HEK293T (cell line): ENCODE results near the gene SH3RF3.
"Not testable (repeated sequence)": the region's sequence is repeated elsewhere in the genome, so short reads cannot be mapped to it uniquely, and the experiment has no call there.

Experiments used
- CTCF ChIA-PET: fragments of 350-600 bp; formaldehyde crosslinking; extraction: SDS; loops from one replicate; lab custom pipeline; 2021; ENCODE audit warnings: antibody characterized with exemption, inconsistent platforms; lab: Yijun Ruan, JAX
- POLR2A ChIA-PET: fragments of 350-600 bp; formaldehyde crosslinking; extraction: SDS; loops from one replicate; lab custom pipeline; 2020; ENCODE audit warnings: antibody characterized with exemption, inconsistent platforms; lab: Yijun Ruan, JAX
- DNase-seq: peaks from one replicate; pipeline ENCODE4 v3.0.0; 2012; ENCODE audit warnings: mixed read lengths; ENCODE audit errors: extremely low spot score
- ARNT ChIP-seq: fragments of 450-650 bp; IDR thresholded peaks from 2 replicates; pipeline ENCODE4 v1.6.1; 2017; ENCODE audit warnings: mild to moderate bottlenecking
- BHLHE40 ChIP-seq: fragments of 450-650 bp; IDR thresholded peaks from 2 replicates; pipeline ENCODE4 v1.6.1; 2016; ENCODE audit warnings: mild to moderate bottlenecking, moderate library complexity, borderline replicate concordance
- CTBP1 ChIP-seq: fragments of 450-650 bp; IDR thresholded peaks from 2 replicates; pipeline ENCODE4 v1.6.1; 2016; ENCODE audit warnings: borderline replicate concordance
- ELF4 ChIP-seq: fragments of 450-650 bp; IDR thresholded peaks from 2 replicates; pipeline ENCODE4 v1.6.1; 2017; ENCODE audit warnings: antibody characterized with exemption
- FOXA1 ChIP-seq: fragments of 450-650 bp; IDR thresholded peaks from 2 replicates; pipeline ENCODE4 v1.6.1; 2016; ENCODE audit warnings: mild to moderate bottlenecking
- FOXK2 ChIP-seq: fragments of 450-650 bp; IDR thresholded peaks from 2 replicates; pipeline ENCODE4 v1.6.1; 2016; ENCODE audit warnings: mild to moderate bottlenecking
- FOXM1 ChIP-seq: fragments of 450-650 bp; IDR thresholded peaks from 2 replicates; pipeline ENCODE4 v1.6.1; 2017; ENCODE audit warnings: mild to moderate bottlenecking, borderline replicate concordance
- HDGF ChIP-seq: fragments of 450-650 bp; IDR thresholded peaks from 2 replicates; pipeline ENCODE4 v1.6.1; 2017; ENCODE audit warnings: antibody characterized with exemption, borderline replicate concordance
- L3MBTL2 ChIP-seq: fragments of 450-650 bp; conservative IDR thresholded peaks from 2 replicates; pipeline ENCODE4 v1.6.1; 2016; ENCODE audit warnings: mild to moderate bottlenecking
- LEF1 ChIP-seq: fragments of 450-650 bp; IDR thresholded peaks from 2 replicates; pipeline ENCODE4 v1.6.1; 2017; ENCODE audit warnings: mild to moderate bottlenecking, borderline replicate concordance
- NFRKB ChIP-seq: fragments of 450-650 bp; IDR thresholded peaks from 2 replicates; pipeline ENCODE4 v1.6.1; 2016; ENCODE audit warnings: mild to moderate bottlenecking, moderate library complexity
- SP1 ChIP-seq: fragments of 450-650 bp; IDR thresholded peaks from 2 replicates; pipeline ENCODE4 v1.6.1; 2017
- SUZ12 ChIP-seq: fragments of 450-650 bp; IDR thresholded peaks from 2 replicates; pipeline ENCODE4 v1.6.1; 2016; ENCODE audit warnings: mild to moderate bottlenecking
- TARDBP ChIP-seq: fragments of 450-650 bp; IDR thresholded peaks from 2 replicates; pipeline ENCODE4 v1.6.1; 2016
- ZNF384 ChIP-seq: fragments of 450-650 bp; IDR thresholded peaks from 2 replicates; pipeline ENCODE4 v1.6.1; 2016
- TF ChIP-seq, protein P1 (sequence below): fragments of 450-650 bp; IDR thresholded peaks from 2 replicates; pipeline ENCODE4 v1.6.1; 2016

SH3RF3 gene

DNA sequence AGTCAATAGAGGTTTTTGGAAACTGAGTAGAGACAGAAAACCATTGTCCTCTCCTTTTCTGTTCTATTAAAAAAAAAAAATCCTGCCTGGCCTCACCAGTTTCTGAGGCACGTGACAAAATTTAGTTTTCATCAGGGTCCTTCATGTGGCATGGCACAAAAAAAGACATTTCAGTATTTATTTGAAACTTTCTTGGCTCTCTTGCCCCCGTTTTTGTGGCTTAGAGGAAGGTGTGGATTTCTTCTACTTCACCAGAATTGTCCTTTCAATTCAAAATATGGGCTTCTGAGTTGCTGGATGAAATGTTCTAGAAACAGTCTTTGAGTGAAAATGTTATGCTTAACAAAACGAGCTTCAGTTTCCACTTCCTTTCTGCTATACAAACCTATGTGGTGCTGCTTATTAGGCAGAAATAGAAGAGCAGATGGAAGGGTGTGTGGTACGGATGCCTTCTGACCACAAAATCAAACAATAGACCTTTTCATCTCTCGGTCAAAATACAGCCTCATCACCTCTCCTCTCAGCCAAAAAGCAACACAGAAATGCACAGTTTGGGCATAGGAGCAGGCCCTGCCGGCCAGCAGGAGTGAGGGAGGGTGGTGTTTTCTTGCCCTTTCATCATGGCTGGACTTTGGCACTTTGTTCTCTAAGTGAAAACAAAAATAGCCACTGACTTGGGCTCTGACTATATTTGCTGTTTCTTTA lies 89.2 kb downstream of the SH3RF3 start:
- POLR2A ChIA-PET: no interaction called here
- CTCF ChIA-PET: no interaction called here

DNA sequence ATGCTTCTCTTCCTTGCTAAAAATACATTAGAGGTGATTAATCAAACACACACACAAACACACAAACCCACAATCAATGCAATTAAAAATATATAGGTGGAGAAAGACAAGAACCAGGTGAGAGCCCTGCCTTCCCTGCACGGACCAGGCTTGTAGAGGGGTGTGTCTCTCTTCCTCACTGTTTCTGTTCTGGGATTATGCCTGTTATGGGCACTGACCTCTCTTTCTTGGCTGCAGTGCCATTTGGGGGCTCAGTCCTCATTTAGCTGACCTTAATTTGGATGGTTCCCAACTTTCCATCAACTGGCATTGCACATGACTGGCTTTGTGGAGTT lies 89.8 kb downstream of the SH3RF3 start:
- ChIA-PET POLR2A (no interaction called here), CTCF (no interaction called here)
- TF ChIP-seq ARNT (no peak), FOXK2 (no peak), FOXA1 (no peak), NFRKB (no peak), ELF4 (no peak), HDGF (no peak), CTBP1 (no peak), ZNF384 (no peak), TARDBP (no peak)
- DNase-seq: no peak

More for the DNA sequence above, 89.2 kb downstream of the SH3RF3 start:
- no peak for DNase-seq
- TF ChIP-seq, protein P1, sequence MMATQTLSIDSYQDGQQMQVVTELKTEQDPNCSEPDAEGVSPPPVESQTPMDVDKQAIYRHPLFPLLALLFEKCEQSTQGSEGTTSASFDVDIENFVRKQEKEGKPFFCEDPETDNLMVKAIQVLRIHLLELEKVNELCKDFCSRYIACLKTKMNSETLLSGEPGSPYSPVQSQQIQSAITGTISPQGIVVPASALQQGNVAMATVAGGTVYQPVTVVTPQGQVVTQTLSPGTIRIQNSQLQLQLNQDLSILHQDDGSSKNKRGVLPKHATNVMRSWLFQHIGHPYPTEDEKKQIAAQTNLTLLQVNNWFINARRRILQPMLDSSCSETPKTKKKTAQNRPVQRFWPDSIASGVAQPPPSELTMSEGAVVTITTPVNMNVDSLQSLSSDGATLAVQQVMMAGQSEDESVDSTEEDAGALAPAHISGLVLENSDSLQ: no peak
- no peak for TF ChIP-seq FOXM1
- no peak for TF ChIP-seq FOXK2
- TF ChIP-seq BHLHE40: no peak
- no peak for TF ChIP-seq CTBP1
- no peak for TF ChIP-seq ARNT
- TF ChIP-seq FOXA1: no peak

DNA sequence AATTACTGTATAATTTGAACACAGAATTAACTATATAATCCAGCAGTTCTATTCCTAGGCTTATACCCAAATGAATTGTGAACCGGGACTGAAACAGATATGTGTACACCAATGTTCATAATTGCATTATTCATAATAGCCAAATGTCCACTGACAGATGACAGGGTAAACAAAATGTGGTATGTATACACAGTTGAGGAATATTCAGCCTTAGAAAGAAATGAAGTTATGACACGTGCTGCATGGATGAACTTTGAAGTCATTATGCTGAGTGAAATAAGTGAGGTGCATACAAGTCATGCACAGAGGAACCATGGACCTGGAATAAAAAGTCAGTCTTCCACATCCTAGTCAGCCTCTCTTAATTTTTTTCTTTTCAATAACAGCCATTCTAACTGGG lies 91.9 kb downstream of the SH3RF3 start:
- ChIA-PET CTCF (no interaction called here), POLR2A (no interaction called here)
- no peak for DNase-seq
- TF ChIP-seq ZNF384: no peak

DNA sequence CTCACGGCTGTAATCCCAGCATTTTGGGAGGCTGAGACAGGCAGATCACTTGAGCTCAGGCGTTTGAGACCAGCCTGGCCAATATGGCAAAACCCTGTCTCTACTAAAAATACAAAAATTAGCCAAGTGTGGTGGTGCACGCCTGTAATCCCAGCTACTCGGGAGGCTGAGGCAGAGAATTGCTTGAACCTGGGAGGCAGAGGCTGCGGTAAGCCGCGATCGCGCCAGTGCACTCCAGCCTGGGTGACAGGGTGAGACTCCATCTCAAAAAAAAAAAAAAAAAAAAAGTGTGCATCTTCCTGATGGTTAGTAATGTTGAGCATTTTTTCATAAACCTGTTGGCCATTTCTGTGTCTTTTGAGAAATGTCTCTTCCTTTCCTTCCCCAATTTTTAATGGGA lies 92.3 kb downstream of the SH3RF3 start:
- CTCF ChIA-PET, POLR2A ChIA-PET, DNase-seq: not testable (repeated sequence)

DNA sequence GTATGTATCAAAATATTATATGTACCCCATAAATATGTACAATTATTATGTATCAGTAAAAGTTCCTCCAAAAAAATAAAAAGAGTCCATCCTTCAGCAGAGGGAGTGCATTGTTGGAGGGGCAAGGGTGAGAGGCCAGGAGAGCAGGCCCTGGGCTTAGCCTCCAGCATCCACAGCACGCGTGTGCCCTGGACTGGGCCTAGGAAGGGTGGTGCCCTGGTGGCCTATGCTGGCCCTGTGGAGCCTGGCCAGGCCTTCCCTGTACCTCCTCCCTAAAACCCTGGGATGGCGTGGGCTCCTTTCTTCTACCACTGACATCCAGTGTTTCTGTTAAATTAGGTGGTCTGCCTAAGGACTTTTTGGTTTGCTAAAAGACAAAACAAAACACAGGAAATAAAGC lies 93.4 kb downstream of the SH3RF3 start:
- CTCF ChIA-PET: no interaction called here
- TF ChIP-seq FOXM1: no peak
- TF ChIP-seq SUZ12: no peak
- TF ChIP-seq LEF1: no peak
- TF ChIP-seq FOXA1: no peak
- no peak for TF ChIP-seq L3MBTL2
- TF ChIP-seq NFRKB: no peak
- no peak for TF ChIP-seq TARDBP
- TF ChIP-seq BHLHE40: no peak
- TF ChIP-seq ARNT: no peak
- no peak for TF ChIP-seq CTBP1
- DNase-seq: no peak
- POLR2A ChIA-PET: no interaction called here

DNA sequence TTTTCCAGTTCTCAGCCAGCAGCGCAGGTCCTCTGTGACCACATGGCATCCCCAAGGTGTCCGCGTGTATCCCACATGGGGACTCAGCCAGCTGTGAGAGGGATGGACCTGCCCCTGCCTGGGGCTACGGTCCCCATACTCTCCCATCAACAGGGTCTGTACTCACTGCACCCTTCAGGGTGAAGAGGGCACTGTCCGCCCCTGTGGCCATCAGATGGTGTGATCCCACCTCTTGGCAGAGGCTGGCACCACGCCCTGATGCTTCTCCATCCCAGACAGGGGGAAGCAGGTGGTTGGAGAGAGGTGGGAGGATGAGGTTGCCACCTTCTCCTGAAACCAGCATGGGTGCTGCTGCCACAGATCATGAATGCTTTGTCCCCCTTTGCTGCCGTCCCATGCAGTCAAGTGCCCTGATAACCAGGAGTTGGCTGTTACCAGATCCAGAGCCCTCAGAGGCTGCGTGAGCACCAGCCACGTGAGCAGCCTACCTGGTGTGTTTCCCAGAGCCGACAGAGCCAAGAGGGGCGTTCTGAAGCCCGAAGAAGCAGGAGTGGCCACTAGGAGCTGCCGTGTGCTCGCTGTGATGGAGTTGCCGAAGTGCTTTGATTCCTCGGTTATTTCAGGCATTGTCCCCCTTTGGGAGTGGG lies 93.9 kb downstream of the SH3RF3 start:
- CTCF ChIA-PET: no interaction called here
- TF ChIP-seq CTBP1 (no peak), FOXM1 (no peak), SP1 (no peak), ELF4 (no peak)
- TF ChIP-seq, protein P1: no peak
- POLR2A ChIA-PET: no interaction called here

DNA sequence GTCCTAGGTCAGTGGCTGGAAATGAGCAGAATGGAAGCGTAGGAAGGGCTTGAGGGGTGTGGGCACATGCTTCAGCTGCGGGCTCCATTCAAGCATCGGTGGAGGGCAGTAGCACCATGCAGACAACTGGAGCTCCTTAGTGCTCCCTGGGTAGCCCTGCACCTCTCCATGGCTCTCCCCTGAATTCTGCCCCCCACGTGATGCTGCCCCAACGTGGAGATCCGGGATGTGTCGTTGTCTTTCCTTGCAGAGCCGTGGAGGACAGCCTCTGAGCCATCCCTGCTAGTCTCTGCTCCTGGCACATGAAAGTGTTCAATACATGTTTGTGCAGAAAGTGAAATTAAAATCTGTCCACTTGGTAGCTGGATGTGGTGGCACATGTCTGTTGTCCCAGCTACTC lies 94.5 kb downstream of the SH3RF3 start:
- CTCF ChIA-PET: no interaction called here
- no peak for DNase-seq
- POLR2A ChIA-PET: no interaction called here
- TF ChIP-seq FOXK2: no peak
- no peak for TF ChIP-seq BHLHE40
- no peak for TF ChIP-seq TARDBP
- no peak for TF ChIP-seq L3MBTL2
- no peak for TF ChIP-seq CTBP1
- no peak for TF ChIP-seq SUZ12
- no peak for TF ChIP-seq HDGF
- TF ChIP-seq ELF4: no peak
- TF ChIP-seq LEF1: no peak
- TF ChIP-seq, protein P1: no peak
- TF ChIP-seq NFRKB: no peak
- TF ChIP-seq ZNF384: no peak
- TF ChIP-seq FOXM1: no peak
- no peak for TF ChIP-seq SP1
- no peak for TF ChIP-seq ARNT
- TF ChIP-seq FOXA1: no peak

More for the DNA sequence above, 93.9 kb downstream of the SH3RF3 start:
- DNase-seq: no peak

DNA sequence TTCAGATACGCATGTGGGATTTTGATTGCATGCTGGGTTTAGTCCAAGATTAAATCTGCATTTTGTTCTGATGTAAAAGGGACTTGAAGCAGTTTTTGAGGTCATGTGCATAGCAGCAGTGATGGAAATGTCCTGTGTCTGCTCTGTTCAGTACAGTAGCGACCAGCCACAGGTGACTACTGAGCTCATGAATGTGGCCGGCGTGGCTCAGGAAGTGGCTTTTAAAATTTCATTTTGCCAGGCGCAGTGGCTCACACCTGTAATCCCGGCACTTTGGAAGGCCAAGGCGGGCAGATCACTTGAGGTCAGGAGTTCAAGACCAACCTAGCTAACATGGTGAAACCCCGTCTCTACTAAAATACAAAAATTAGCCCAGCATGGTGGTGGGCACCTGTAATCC lies 95.3 kb downstream of the SH3RF3 start:
- POLR2A ChIA-PET, DNase-seq: not testable (repeated sequence)
- CTCF ChIA-PET: interaction anchor here (0.8 kb wide), 1 partner anchor 8 kb away, joined by 3 read pairs; no protein-coding TSS in a partner anchor
